K562 (cell line): Measurements from ENCODE around the gene TM7SF3. TPM values are rescaled to one million over a fixed set of nuclear protein-coding genes. Genes with fewer than 3 reads are reported as not detected.

Source experiments
- ATAC-seq: fragments of 200-7000 bp; cut with Tn5 transposase; 3 replicates; pipeline ENCODE4 v1.9.1; 2020; ENCODE audit warnings: moderate library complexity
- BruUV-seq: library from RNA; stranded (reverse); fragments of 400-500 nt; replicated peaks from 2 replicates; lab custom pipeline; 2021; lab: Mats Ljungman, UMichigan
- CTCF ChIA-PET: fragments of 300-600 bp; formaldehyde crosslinking; extraction: SDS; loops from one replicate; lab custom pipeline; 2021; ENCODE audit warnings: low intra/inter-chr PET ratio; lab: Yijun Ruan, JAX
- POLR2A ChIA-PET: fragments of 300-600, 350-650 bp; sonication (Branson Sonifier 250); formaldehyde crosslinking; extraction: SDS; loops from one replicate; lab custom pipeline; 2021; ENCODE audit warnings: antibody characterized with exemption, inconsistent platforms; lab: Yijun Ruan, JAX
- DNase-seq, 4 experiments: peaks; one replicate each; pipeline versions ENCODE4 v3.0.0 to v3.0.0-alpha.2; 2011 to 2018; ENCODE audit warnings: low spot score in 3 of 4, mixed read lengths in 3 of 4; ENCODE audit errors: extremely low read depth in 1 of 4
- FAIRE-seq: peaks from 2 replicates; lab custom pipeline; 2011; peaks lifted over from hg19 to GRCh38; lab: Jason Lieb, UNC
- H2AFZ ChIP-seq: 2 replicates; pipeline ENCODE4 v1.6.0; 2011; ENCODE audit warnings: low read depth, low read length, control low read depth, inconsistent platforms
- H3K27ac ChIP-seq: fragments of 200-600 bp; 3 replicates; pipeline ENCODE4 v1.8.0; 2011; ENCODE audit warnings: low read depth, mild to moderate bottlenecking, control low read depth, inconsistent platforms, low read length, moderate library complexity, mixed read lengths; ENCODE audit errors: extremely low read depth
- H3K27me3 ChIP-seq, 2 experiments: fragments of 300-600 bp in 1 of 2; 2 replicates in 1 of 2; 3 replicates in 1 of 2; pipeline versions ENCODE4 v1.6.0 to v1.8.0; 2011; ENCODE audit warnings: inconsistent platforms in 2 of 2, low read length in 2 of 2, mild to moderate bottlenecking in 1 of 2, mixed read lengths in 1 of 2, moderate library complexity in 1 of 2; ENCODE audit not compliant: control insufficient read depth in 2 of 2, insufficient read depth in 2 of 2
- H3K36me3 ChIP-seq: fragments of 300-600 bp; 3 replicates; pipeline ENCODE4 v1.8.0; 2011; ENCODE audit warnings: mild to moderate bottlenecking, low read length, inconsistent platforms; ENCODE audit not compliant: control insufficient read depth, insufficient read depth
- H3K4me1 ChIP-seq, 2 experiments: fragments of 200-600 bp in 1 of 2; replicated peaks in 1 of 2; 2 replicates in 1 of 2; 3 replicates in 1 of 2; pipeline versions ENCODE4 v1.5.1 to v1.8.0; 2011; ENCODE audit warnings: inconsistent platforms in 2 of 2, low read length in 2 of 2, mild to moderate bottlenecking in 1 of 2, mixed read lengths in 1 of 2, moderate library complexity in 1 of 2; ENCODE audit not compliant: control insufficient read depth in 2 of 2, insufficient read depth in 2 of 2
- H3K4me2 ChIP-seq: 2 replicates; pipeline ENCODE4 v1.6.1; 2011; ENCODE audit warnings: low read length, control low read depth, inconsistent platforms, mixed read lengths; ENCODE audit not compliant: insufficient read depth
- H3K4me3 ChIP-seq: fragments of 200-600 bp; sonication (generic), shearing (Covaris generic); 2 replicates; pipeline ENCODE4 v1.5.1; 2016; ENCODE audit warnings: control low read depth, inconsistent platforms
- H3K79me2 ChIP-seq: fragments of 200-600 bp; 3 replicates; pipeline ENCODE4 v1.8.0; 2011; ENCODE audit warnings: low read length, inconsistent platforms; ENCODE audit not compliant: control insufficient read depth, insufficient read depth
- H3K9ac ChIP-seq, 2 experiments: 2 replicates each; pipeline versions ENCODE4 v1.6.0 to v1.6.1; 2011; ENCODE audit warnings: low read depth in 2 of 2, low read length in 2 of 2, control low read depth in 1 of 2, inconsistent platforms in 1 of 2, mild to moderate bottlenecking in 1 of 2, mixed read lengths in 1 of 2; ENCODE audit not compliant: insufficient read depth in 1 of 2
- H3K9me1 ChIP-seq: one replicate; pipeline ENCODE4 v1.6.0; 2011; ENCODE audit warnings: inconsistent platforms, mild to moderate bottlenecking, low read length, moderate library complexity; ENCODE audit not compliant: control insufficient read depth, insufficient read depth
- H3K9me3 ChIP-seq: replicated peaks from 2 replicates; pipeline ENCODE4 v1.5.1; 2011; ENCODE audit warnings: low read depth, low read length, inconsistent platforms; ENCODE audit not compliant: control insufficient read depth, insufficient read depth
- H4K20me1 ChIP-seq: replicated peaks from 2 replicates; pipeline ENCODE4 v1.6.1; 2011; ENCODE audit warnings: low read length, inconsistent platforms, mixed read lengths; ENCODE audit not compliant: control insufficient read depth, insufficient read depth
- BACH1 ChIP-seq: fragments of 200-800 bp; sonication (Bioruptor generic); IDR thresholded peaks from 2 replicates; pipeline ENCODE4 v1.6.1; 2016; ENCODE audit warnings: missing genetic modification characterization, missing compliant biosample characterization
- CBFA2T3 ChIP-seq: fragments of 450-650 bp; IDR thresholded peaks from 2 replicates; pipeline ENCODE4 v1.6.1; 2017
- CBFB ChIP-seq: sonication (generic); formaldehyde crosslinking; IDR thresholded peaks from 2 replicates; pipeline ENCODE4 v1.4.0; 2020; ENCODE audit warnings: mild to moderate bottlenecking, missing genetic modification reagents
- DACH1 ChIP-seq: fragments of 450-650 bp; IDR thresholded peaks from 2 replicates; pipeline ENCODE4 v1.6.1; 2018; ENCODE audit not compliant: partially characterized antibody
- FOXP1 ChIP-seq: sonication (generic); formaldehyde crosslinking; IDR thresholded peaks from 2 replicates; pipeline ENCODE4 v1.8.0; 2022; ENCODE audit warnings: mild to moderate bottlenecking, missing genetic modification reagents
- GATAD2B ChIP-seq: fragments of 450-650 bp; IDR thresholded peaks from 2 replicates; pipeline ENCODE4 v1.6.1; 2017; ENCODE audit warnings: mild to moderate bottlenecking, borderline replicate concordance
- GTF2F1 ChIP-seq: IDR thresholded peaks from 2 replicates; pipeline ENCODE4 v1.6.1; 2011; ENCODE audit warnings: low read depth, low read length, improper control_type of control experiment
- HSF4 ChIP-seq: fragments of 250-450 bp; sonication (Bioruptor Pico); IDR thresholded peaks from 2 replicates; pipeline ENCODE4 v2.1.2; 2022; ENCODE audit warnings: mild to moderate bottlenecking, moderate library complexity, borderline replicate concordance
- KAT8 ChIP-seq: fragments of 450-650 bp; IDR thresholded peaks from 2 replicates; pipeline ENCODE4 v1.6.1; 2016; ENCODE audit warnings: low read depth, mild to moderate bottlenecking
- POU5F1 ChIP-seq: fragments of 150-350 bp; IDR thresholded peaks from 2 replicates; pipeline ENCODE4 v1.6.1; 2014; ENCODE audit warnings: borderline replicate concordance, low read length, low read depth, mild to moderate bottlenecking; ENCODE audit not compliant: partially characterized antibody
- TCF15 ChIP-seq: fragments of 250-450 bp; sonication (Bioruptor Pico); IDR thresholded peaks from 2 replicates; pipeline ENCODE4 v1.8.0; 2022; ENCODE audit warnings: moderate library complexity, mild to moderate bottlenecking, inconsistent platforms
- XRCC4 ChIP-seq: IDR thresholded peaks from one replicate; pipeline ENCODE4 v1.6.1; 2011; ENCODE audit not compliant: insufficient read depth, insufficient read length; ENCODE audit errors: extremely low read depth
- YY1 ChIP-seq, 3 experiments: IDR thresholded peaks; 2 replicates each; pipeline ENCODE4 v1.6.1; 2011; ENCODE audit warnings: low read length in 2 of 3, mild to moderate bottlenecking in 2 of 3, moderate library complexity in 2 of 3, borderline replicate concordance in 1 of 3, control low read depth in 1 of 3, low read depth in 1 of 3; ENCODE audit not compliant: insufficient read depth in 3 of 3, insufficient replicate concordance in 2 of 3, control insufficient read depth in 1 of 3, insufficient read length in 1 of 3; ENCODE audit errors: extremely low read depth in 1 of 3
- ZNF124 ChIP-seq: sonication (generic); formaldehyde crosslinking; IDR thresholded peaks from 2 replicates; pipeline ENCODE4 v1.8.1; 2022; ENCODE audit warnings: missing genetic modification reagents
- ZNF280A ChIP-seq: fragments of 450-650 bp; IDR thresholded peaks from 2 replicates; pipeline ENCODE4 v1.6.1; 2018; ENCODE audit warnings: mild to moderate bottlenecking, low read depth; ENCODE audit not compliant: partially characterized antibody
- ZNF280B ChIP-seq: fragments of 250-450 bp; sonication (Bioruptor Pico); IDR thresholded peaks from 2 replicates; pipeline ENCODE4 v1.5.1; 2021; ENCODE audit warnings: mild to moderate bottlenecking
- ZNF445 ChIP-seq: fragments of 250-450 bp; sonication (Bioruptor Pico); IDR thresholded peaks from 2 replicates; pipeline ENCODE4 v1.4.0; 2020; ENCODE audit warnings: low read depth, mild to moderate bottlenecking, moderate library complexity
- WGBS: fragments of 100-300 bp; shearing (Covaris generic); methylation state at CpG from one replicate; pipeline ENCODE4 v1.1.6; 2016; ENCODE audit warnings: low coverage, mixed read lengths; ENCODE audit not compliant: insufficient coverage; ENCODE audit errors: missing lambda C conversion rate; 5-methylcytosine and 5-hydroxymethylcytosine counted together
- in situ Hi-C: fragments of 300-500 bp; cut with MboI; formaldehyde crosslinking; loops from 4 replicates; pipeline ENCODE4 v1.15.0; 2018; ENCODE audit warnings: inconsistent platforms, mixed read lengths
- intact Hi-C: fragments of 100-400 bp; cut with micrococcal nuclease; formaldehyde crosslinking; loops from 2 replicates; pipeline ENCODE4 v1.14.2; 2022
- polyA plus RNA-seq, 8 experiments: library from polyadenylated mRNA; depleted of rRNA in 4 of 8; stranded (reverse) in 5 of 8; unstranded in 3 of 8; fragments of >200 nt; fragmentation: Nextera tagmentation in 2 of 8; fragmentation: Illumina TruSeq in 1 of 8; extraction: Ambion mirVana in 2 of 8; extraction: Trizol in 1 of 8; gene quantifications; 2 replicates each; pipeline versions ENCODE4 v1.2.1 to v1.2.3, GENCODE V29; 2011 to 2014; ENCODE audit warnings: inconsistent platforms in 1 of 8, missing spikeins in 1 of 8
- total RNA-seq, 7 experiments: library from RNA; depleted of rRNA in 6 of 7; stranded (reverse); fragments of >200 nt in 6 of 7; fragmentation: Illumina TruSeq in 2 of 7; extraction: Trizol in 2 of 7; gene quantifications; 2 replicates each; pipeline versions ENCODE4 v1.2.1 to v1.2.3, GENCODE V29; 2011 to 2021; ENCODE audit warnings: low replicate concordance in 1 of 7

Gene TM7SF3
- total and polyA plus RNA-seq, 9 of the 15 experiments (the other 6 are each of a cell fraction or from before 2014, with no cell fraction given): 9.3 to 90.4 (median 24.8) TPM

GRCh38 chr12:27003421-27004381 is 10.5 kb downstream of the TM7SF3 start (continued):
- TF ChIP-seq ZNF280B (no peak), XRCC4 (no peak), YY1 (IDR thresholded peaks at IDR 0.05; ENCODE audit: borderline replicate concordance in 1 of 3, control insufficient read depth in 1 of 3, extremely low read depth in 1 of 3, insufficient read depth in 3 of 3, insufficient read length in 1 of 3, insufficient replicate concordance in 2 of 3, low read depth in 1 of 3, low read length in 2 of 3) (no peak), ZNF124 (no peak)

- 87% methylated on average over 4 of the region's 5 CpGs for WGBS
- Histone ChIP-seq H3K4me3 (no peak overlapping the region), H2AFZ (no peak overlapping the region), H4K20me1 (no peaks in the 10 kb centered on the region), H3K9me1 (no peaks in the 10 kb centered on the region), H3K9me3 (no peaks in the 10 kb centered on the region), H3K4me2 (no peak overlapping the region), H3K4me1 (peaks cover 0 to 6% of the 10 kb centered on the region in 2 experiments; a peak in 1 of 5 replicates), H3K79me2 (peaks cover 4% of the 10 kb centered on the region; the same call in 2 of the 3 replicates), H3K27ac (no peak overlapping the region), H3K27me3 (no peaks in the 10 kb centered on the region), H3K9ac (no peak overlapping the region), H3K36me3 (0 out of 3 replicates have a peak, but pooled peaks cover 2% of the 10 kb centered on the region)
- FAIRE-seq (no peak), DNase-seq (no peak), ATAC-seq (no peak)
- BruUV-seq: no TSS peak
- intact Hi-C loops: no loop called here
- POLR2A ChIA-PET: no interaction called here
- in situ Hi-C loops: no loop called here
- CTCF ChIA-PET: no interaction called here
- TF ChIP-seq GTF2F1 (no peak), TCF15 (CRISPR knock-in tag) (no peak), HSF4 (CRISPR knock-in tag) (no peak), DACH1 (no peak), KAT8 (no peak), POU5F1 (no peak), BACH1 (tag) (no peak), CBFA2T3 (no peak), CBFB (CRISPR knock-in tag) (no peak), ZNF445 (CRISPR knock-in tag) (no peak), FOXP1 (CRISPR knock-in tag) (no peak), ZNF280A (no peak), GATAD2B (no peak)
Measured at GRCh38 chr12:27002141-27002540, 12.0 kb downstream of the TM7SF3 start.
